ENCODE results near the gene MARCHF9.

Gene MARCHF9

DNA sequence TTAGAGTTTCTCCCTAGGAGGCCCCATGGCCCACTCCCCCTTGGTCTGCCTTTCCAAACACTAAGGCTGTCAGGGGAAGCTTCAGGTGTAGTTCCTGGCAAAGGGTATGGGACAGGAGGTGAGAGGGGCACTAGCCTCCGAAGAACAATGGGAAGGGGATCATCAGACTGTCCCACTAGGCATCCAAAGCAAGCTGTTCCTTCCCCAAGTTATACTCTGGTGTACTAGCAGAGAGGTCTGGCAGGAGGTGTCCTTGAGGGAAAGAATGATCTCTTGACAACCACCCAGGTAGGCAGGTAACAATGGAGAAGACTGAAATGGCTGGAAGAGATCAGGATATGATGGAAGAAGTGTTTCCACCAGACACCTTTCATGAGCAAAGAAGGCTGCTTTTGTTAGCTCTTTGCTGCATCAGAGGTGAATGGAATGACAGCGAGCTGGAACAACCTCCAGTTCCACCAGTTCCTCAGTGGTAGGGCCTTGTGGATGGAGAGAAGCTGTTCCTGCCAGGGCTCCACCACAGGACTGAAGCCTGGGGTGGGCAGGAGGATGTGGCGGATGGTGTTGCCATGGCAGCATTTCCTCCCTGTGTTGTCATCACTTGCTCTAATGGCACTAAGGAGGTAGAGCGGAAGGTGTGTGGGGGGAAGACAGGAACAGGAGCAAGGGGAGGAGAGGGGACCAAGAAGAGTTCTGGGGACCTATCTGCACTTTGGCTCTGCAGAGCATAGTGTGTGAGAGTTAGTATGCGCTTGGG is 14.1 kb upstream of the MARCHF9 start:
- TF ChIP-seq, protein P1, sequence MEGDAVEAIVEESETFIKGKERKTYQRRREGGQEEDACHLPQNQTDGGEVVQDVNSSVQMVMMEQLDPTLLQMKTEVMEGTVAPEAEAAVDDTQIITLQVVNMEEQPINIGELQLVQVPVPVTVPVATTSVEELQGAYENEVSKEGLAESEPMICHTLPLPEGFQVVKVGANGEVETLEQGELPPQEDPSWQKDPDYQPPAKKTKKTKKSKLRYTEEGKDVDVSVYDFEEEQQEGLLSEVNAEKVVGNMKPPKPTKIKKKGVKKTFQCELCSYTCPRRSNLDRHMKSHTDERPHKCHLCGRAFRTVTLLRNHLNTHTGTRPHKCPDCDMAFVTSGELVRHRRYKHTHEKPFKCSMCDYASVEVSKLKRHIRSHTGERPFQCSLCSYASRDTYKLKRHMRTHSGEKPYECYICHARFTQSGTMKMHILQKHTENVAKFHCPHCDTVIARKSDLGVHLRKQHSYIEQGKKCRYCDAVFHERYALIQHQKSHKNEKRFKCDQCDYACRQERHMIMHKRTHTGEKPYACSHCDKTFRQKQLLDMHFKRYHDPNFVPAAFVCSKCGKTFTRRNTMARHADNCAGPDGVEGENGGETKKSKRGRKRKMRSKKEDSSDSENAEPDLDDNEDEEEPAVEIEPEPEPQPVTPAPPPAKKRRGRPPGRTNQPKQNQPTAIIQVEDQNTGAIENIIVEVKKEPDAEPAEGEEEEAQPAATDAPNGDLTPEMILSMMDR (IDR thresholded peaks at IDR 0.05; ENCODE audit: low read depth, low read length), result no peak
- H3K4me1 ChIP-seq, result peaks cover 3% of the 10 kb centered on the region
- no peak overlapping the region for H3K4me3 ChIP-seq (ENCODE audit: low read depth, low read length)
- DNase-seq, result no peak
- no peaks in the 10 kb centered on the region for H3K9me3 ChIP-seq
- H3K27me3 ChIP-seq, result peaks cover 44% of the 10 kb centered on the region
- H3K36me3 ChIP-seq, result no peaks in the 10 kb centered on the region

DNA sequence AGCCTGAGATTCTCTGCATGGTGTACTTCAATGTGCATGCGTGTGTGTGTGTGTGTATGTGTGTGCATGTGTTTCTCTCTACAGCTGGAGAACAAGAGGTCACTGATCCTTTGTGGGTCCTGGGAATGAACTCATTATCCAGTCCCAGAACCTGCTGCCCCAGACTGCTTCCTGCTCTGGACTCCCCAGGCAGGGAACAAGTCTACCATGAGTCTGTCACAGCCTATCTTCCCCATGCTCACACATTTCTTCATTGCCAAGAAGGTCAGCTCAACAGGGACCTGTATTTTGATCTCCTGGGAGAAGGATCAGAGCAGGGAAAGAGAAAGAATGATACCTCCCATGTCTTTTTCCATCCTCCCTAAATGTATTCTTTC is 13.5 kb upstream of the MARCHF9 start:
- Histone ChIP-seq H3K36me3 (peaks cover 4% of the 10 kb centered on the region), H3K9me3 (no peaks in the 10 kb centered on the region), H3K27me3 (peaks cover 38% of the 10 kb centered on the region), H3K4me1 (peaks cover 3% of the 10 kb centered on the region; the same call in 1 of the 2 replicates), H3K4me3 (ENCODE audit: low read depth, low read length) (no peak overlapping the region)
- DNase-seq, result no peak
- TF ChIP-seq, protein P1 (IDR thresholded peaks at IDR 0.05; ENCODE audit: low read depth, low read length), result no peak

DNA sequence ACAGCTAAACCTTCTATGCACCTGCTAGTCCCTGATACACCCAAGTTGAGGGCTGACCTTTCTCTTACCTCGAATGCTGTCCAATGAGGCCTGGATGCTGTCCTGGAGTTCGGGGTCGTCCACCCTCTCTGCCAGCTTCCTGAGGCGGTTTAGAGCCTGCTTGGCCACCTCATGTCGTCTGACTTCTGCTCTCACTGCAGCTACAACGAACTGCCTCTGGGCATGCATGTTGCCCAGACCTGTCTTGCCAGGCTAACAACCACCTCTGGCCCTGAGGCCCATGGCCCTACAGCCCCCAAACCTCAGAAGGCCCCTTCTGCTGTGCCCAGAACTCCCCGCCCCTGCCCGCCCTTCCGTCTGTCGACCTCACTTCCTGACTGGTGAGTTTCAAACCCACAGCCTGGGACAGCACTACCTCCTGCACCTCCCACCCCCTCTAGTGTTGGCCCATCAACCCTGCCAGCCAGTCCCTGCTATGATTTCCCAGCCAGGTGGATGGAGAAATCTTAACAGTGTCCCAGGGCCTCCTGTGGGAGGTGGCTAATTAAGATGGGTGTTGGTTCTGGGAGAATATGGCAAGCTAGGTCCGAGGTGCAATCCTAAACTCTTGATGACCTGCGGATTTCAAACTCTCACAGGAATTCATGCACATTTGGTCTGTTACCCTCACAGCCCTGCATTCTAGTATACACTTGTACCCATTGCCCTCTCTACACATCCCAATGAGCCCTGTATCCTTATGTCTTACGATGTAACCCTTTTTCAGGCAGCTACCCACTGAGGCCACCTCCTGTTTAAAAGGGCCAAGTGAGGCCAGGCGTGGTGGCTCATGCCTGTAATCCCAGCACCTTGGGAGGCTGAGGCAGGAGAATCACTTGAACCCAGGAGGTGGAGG is 12.8 kb upstream of the MARCHF9 start:
- H3K27me3 ChIP-seq, result peaks cover 31% of the 10 kb centered on the region
- DNase-seq, result no peak
- no peaks in the 10 kb centered on the region for H3K9me3 ChIP-seq
- peaks cover 3% of the 10 kb centered on the region; the same call in 1 of the 2 replicates for H3K4me1 ChIP-seq
- TF ChIP-seq, protein P1 (IDR thresholded peaks at IDR 0.05; ENCODE audit: low read depth, low read length), result peak; percentile 6; the same call in 1 of the 2 replicates
- H3K36me3 ChIP-seq, result peaks cover 8% of the 10 kb centered on the region
- no peak overlapping the region for H3K4me3 ChIP-seq (ENCODE audit: low read depth, low read length)

DNA sequence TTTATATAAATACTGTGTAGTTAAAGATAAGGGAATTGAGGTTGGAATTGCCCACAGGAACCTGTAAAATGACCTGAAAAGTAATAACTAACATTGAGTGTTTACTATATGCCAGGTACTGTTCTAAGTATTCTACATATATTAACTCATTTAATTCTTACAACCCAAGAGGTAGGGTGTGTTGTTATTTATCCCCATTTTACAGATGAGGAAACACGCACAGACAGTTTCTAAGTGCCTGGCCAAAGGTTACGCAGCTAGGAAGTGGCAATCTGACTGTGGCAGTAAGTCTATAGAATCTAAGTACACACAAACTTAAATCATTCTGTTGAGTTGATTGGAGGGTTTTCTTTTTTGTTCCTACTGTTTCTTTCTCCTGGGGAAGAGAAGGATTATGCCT is 11.1 kb upstream of the MARCHF9 start:
- H3K36me3 ChIP-seq, result peaks cover 24% of the 10 kb centered on the region
- no peaks in the 10 kb centered on the region for H3K9me3 ChIP-seq
- peaks cover 20% of the 10 kb centered on the region for H3K27me3 ChIP-seq
- H3K4me1 ChIP-seq, result peaks cover 3% of the 10 kb centered on the region; the same call in 1 of the 2 replicates
- DNase-seq, result no peak
- TF ChIP-seq, protein P1 (IDR thresholded peaks at IDR 0.05; ENCODE audit: low read depth, low read length), result no peak
- no peak overlapping the region for H3K4me3 ChIP-seq (ENCODE audit: low read depth, low read length)

DNA sequence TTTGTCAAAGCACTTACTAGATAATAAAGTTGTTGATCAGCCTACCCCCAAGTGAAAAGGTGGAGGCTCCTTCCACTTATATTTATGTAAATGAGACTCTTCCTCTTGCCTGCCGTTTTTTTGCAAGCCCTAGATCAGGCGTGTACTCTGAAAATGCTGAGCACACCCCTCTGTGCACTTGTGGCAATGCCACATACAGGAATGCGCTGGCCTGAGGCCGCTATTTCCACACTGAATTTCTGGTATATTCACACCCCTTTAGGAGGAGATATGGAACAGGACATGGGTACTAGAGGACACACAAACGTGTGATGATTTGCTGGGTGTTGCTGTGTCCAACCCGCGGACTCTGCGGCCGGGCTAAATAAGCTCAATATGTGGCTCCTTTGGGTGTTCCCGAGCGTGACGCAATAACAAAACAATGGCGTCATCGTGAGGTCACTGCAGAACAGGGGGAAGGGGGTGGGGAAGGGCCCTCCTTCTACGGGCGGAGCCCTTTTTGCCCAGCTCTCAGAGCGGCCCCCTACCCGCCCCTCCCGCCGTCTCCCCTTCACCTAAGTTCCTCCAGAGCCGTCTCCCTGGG is 10.6 kb upstream of the MARCHF9 start:
- H3K27me3 ChIP-seq, result peaks cover 16% of the 10 kb centered on the region
- peaks cover 29% of the 10 kb centered on the region for H3K36me3 ChIP-seq
- peak; percentile 68 for DNase-seq
- H3K9me3 ChIP-seq, result no peaks in the 10 kb centered on the region
- H3K4me3 ChIP-seq (ENCODE audit: low read depth, low read length), result peak overlapping the region; percentile 96
- TF ChIP-seq, protein P1 (IDR thresholded peaks at IDR 0.05; ENCODE audit: low read depth, low read length), result no peak
- H3K4me1 ChIP-seq, result peaks cover 3% of the 10 kb centered on the region; the same call in 1 of the 2 replicates

Data from BE2C (cell line).